Bronchus fibroblast of lung (primary cell): ENCODE data around the gene MIEN1. TPM values are rescaled to one million over a fixed set of nuclear protein-coding genes. Genes with fewer than 3 reads are reported as not detected.

Experiments
- total RNA-seq: library from RNA; depleted of rRNA; stranded (reverse); fragments of >200 nt; gene quantifications from 2 replicates; pipeline ENCODE4 v1.2.3, GENCODE V29; 2015

MIEN1 gene, protein sequence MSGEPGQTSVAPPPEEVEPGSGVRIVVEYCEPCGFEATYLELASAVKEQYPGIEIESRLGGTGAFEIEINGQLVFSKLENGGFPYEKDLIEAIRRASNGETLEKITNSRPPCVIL
- 71.5 and 77.4 TPM in 2 replicates for total RNA-seq

GRCh38 chr17:39730095-39730921, at the start of gene MIEN1:
MIEN1 (minus strand) TSS chr17:39730532; CDS start chr17:39730495, 37 bp downstream.

GRCh38 chr17:39737760-39738567, 7.6 kb upstream of the MIEN1 start, which contains the start of gene GRB7:
GRB7 (plus strand) TSS chr17:39737938; CDS start chr17:39742302, 4,364 bp downstream.

GRCh38 chr17:39699818-39700147, 30.5 kb downstream of the MIEN1 start, which contains the start of gene ERBB2:
ERBB2 (plus strand) TSS chr17:39700064; CDS start chr17:39700239, 175 bp downstream.

GRCh38 chr17:39687546-39688474, 42.5 kb downstream of the MIEN1 start, which contains the start of gene PGAP3:
PGAP3 (minus strand) TSS chr17:39688057; CDS start chr17:39688014, 43 bp downstream.

Other genes starting within 250 kb of the MIEN1 start
- not detected in 2 replicates for gene NEUROD2, start 122.6 kb downstream of the MIEN1 start, total RNA-seq
- 0.45 TPM in 1 of 2 replicates, not detected in the other for gene PPP1R1B, start 103.6 kb downstream of the MIEN1 start, total RNA-seq
- 39.1 and 40.9 TPM in 2 replicates for gene STARD3, start 93.4 kb downstream of the MIEN1 start, total RNA-seq
- gene TCAP, start 65.2 kb downstream of the MIEN1 start, total RNA-seq, result 0.17 and 0.30 TPM in 2 replicates
- not detected in 2 replicates for gene PNMT, start 62.1 kb downstream of the MIEN1 start, total RNA-seq
- gene PGAP3, start 42.5 kb downstream of the MIEN1 start, total RNA-seq, result 7.9 and 9.1 TPM in 2 replicates
- 27.7 and 35.5 TPM in 2 replicates for gene ERBB2, start 30.5 kb downstream of the MIEN1 start, total RNA-seq
- gene GRB7, start 7.4 kb upstream of the MIEN1 start, total RNA-seq, result 0.45 and 0.84 TPM in 2 replicates
- gene IKZF3, start 133.8 kb upstream of the MIEN1 start, total RNA-seq, result not detected in 2 replicates
- gene ZPBP2, start 137.7 kb upstream of the MIEN1 start, total RNA-seq, result not detected in 2 replicates
- gene GSDMB, start 188.1 kb upstream of the MIEN1 start, total RNA-seq, result 1.9 and 3.7 TPM in 2 replicates
- 24.4 and 32.1 TPM in 2 replicates for gene ORMDL3, start 197.1 kb upstream of the MIEN1 start, total RNA-seq
- not detected in 2 replicates for gene LRRC3C, start 197.2 kb upstream of the MIEN1 start, total RNA-seq
- not detected in 2 replicates for gene GSDMA, start 232.5 kb upstream of the MIEN1 start, total RNA-seq